ENCODE measurements around the gene ELN.

DNA sequence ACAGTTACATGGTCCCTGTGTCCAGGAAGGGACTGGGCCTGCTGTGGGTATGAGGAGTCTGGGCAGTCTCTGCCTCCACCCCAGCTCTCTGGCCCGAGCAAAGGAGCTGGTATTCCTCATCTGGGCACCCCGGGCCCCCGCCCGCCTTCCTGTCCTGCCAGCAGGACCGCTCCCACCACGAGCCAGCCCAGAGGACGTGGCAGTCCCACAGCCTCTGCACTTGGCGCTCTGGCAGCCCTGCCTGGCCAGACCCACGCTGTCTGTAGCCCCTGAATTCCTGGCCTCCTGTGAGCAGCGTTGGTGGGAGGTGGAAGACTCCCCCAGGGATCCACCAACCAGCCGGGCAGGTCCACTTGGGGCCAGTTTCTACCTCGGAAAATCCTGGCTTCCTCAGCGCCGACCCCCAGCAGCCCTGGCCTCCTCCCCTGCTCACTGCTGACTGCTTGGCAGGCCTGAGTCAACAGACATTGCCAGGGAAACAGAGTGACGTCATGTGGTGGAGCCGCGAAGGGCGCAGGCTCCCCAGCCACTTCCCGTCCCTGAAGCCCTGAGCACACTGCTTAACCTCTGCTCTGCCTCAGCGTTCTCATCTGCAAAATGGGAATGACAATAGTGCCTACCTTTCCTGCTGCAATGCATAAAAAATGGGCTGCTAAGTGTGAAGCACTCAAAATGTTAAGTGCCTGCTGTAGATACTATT, 34.0 kb downstream of the ELN start:
- TF ChIP-seq POLR2A (IDR thresholded peaks at IDR 0.05; ENCODE audit: low read depth, low read length) (no peak), POLR2AphosphoS5 (IDR thresholded peaks at IDR 0.05; ENCODE audit: low read depth, low read length) (no peak)
